Measurements from ENCODE around the gene KCNE1.
A peak's percentile ranks its signal among the peaks of the same experiment; 100 is the strongest.
"Not testable (repeated sequence)": the region's sequence is repeated elsewhere in the genome, so short reads cannot be mapped to it uniquely, and the experiment has no call there.

The KCNE1 gene

DNA sequence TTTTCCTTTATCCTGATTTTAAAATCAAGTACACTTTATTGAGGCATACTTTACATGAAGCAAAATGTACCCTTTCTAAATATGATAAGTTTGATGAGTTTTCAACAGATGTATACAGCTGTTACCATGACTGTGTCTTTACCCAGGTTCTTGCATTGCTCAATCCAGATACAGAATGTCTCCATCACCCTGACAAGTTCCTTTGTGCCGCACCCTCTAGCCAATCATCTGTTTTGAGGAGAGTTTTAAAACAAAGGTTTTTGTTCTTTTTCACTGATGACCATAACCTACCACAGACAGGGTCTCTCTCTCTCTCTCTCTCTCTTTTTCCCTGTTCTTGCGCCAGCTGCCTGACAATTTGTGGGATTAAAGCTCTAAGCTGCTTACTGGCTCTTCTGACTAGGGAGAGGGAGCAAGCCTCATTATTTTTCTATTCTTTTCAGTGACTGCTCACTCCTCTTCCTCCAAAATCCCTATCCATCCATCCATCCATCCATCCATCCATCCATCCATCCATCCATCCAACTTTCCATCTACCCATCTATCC is 1.2 kb upstream of the KCNE1 start:
- no peak for DNase-seq

DNA sequence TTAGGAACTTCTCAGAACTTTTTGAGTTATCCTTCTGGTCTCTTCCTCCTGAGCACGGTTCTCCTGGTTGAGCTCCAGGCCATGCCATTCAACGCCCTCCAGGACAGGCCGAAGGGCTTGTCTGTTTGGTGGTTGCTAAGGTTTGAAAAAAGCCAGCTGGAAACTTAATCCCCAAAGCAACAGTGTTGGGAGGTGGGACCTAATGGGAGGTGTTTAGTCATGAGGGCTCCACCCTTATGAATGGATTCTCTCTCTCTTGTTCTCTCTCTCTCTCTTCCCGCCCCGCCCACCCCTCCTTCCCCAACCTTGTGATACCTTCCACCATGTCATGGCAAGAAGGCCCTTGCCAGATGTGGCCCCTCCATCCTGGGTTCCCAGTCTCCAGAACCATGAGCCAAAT is 829 bp downstream of the KCNE1 start:
- no peak for DNase-seq

DNA sequence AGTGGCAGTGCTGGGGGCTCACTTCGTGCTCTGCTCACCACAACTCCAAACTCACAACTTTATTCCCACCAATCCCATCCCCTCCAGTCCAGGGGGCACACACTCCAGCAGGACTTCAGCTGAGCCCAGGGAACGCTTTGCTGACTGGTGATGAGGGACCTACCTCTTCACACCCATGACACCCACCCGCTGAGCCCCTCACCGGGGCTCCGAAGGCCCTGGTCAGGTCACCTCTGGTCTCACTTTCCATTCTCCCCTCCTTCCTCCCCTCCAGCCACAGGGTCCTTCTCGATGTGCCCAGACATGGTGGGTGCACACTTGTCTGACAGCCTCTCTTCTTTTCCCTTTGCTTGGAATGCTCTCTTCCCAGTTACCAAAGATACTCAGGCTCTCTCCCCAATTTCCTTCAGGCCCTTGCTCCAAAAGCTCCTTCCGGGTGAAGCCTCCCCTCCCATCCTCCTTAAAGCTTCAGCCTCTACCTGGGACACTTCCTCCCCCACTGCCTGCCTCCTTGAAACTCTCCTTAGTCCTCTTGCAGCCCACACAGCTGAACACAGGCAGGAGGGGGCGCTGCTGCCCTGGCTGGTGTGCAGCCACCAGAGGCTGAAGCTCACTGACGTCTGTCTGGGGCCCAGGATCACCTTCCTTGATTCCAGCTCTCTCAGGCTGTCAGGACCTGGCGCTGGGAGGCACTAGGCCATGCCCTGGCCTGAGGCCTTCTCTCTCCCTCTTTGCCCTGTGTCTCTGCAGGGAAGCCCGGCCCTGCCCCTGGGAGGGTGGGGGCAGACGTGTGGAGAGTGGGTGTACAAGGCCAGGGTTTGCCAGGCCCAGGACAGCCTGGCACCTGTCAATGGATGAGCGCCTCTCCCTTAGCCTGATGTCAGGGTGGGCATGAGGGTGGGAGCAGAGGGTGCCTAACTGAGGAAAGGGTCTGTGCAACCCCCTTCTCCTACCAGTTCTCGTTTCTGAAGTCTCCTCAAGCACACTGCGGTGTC is 1.6 kb downstream of the KCNE1 start:
- peak in 26 of 56 donors; percentile 3 to 70 (median 22) for DNase-seq

DNA sequence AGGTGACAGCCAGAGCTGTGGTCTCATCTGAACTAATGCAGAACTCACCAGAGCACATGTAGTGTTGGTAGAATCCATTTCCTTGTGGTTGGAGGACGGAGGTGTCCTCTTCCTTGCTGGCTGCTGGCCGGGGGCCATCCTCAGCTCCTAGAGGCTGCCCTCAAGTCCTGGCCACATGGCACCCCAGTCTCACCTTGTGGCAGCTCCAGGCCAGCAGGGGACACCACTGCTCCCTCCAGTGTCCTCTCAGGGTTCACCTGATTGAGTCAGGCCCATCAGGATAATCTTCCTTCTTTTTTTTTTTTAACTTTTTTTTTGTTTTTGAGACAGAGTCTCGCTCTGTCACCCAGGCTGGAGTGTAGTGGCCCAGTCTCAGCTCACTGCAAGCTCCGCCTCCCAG is 2.9 kb downstream of the KCNE1 start:
- DNase-seq, result no peak

DNA sequence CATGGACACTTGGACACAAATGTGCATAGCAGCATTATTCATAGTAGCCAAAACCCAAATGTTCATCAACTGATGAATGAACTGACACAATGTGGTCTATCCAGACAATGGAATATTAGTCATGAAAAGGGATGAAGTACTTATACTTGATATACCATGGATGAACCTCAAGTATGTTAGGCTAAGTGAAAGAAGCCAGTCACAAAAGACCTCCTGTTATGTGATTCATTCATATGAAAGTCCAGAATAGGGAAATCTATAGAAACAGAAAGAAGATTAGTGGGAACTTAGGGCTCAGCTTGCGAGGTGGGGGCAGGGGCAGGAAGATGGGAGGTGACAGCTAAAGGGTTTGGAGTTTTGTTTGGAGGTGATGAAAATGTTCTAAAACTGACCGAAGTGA is 7.4 kb downstream of the KCNE1 start:
- no peak for DNase-seq

DNA sequence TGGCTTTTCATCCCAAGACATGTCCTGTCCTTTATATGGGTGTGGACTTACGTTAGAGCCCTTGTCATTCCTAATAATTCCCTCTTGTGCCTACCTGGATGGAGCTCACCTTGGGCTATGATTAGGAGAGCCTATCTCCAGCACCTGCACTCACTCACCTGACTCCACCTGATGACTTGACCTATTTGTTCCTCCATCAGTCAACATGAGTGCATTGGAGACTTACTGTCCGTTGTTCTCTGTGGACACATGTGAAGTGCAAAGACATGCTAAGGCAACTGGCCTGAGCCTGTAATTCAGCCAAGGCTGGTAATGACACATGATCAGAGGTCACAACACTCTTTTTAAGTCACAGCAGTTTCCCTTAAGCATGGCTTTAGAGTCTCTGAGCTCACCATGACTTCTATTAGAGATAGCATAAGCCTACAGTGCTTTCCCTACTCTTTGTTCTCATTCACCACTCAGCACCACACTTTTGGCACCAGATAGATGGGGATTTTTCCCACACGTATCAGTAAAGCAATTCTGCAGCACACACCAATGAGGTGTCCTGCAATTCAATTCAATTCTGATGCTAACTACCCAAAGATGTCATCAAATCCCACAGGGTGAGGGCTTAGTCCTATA is 9.4 kb downstream of the KCNE1 start:
- DNase-seq, result no peak

DNA sequence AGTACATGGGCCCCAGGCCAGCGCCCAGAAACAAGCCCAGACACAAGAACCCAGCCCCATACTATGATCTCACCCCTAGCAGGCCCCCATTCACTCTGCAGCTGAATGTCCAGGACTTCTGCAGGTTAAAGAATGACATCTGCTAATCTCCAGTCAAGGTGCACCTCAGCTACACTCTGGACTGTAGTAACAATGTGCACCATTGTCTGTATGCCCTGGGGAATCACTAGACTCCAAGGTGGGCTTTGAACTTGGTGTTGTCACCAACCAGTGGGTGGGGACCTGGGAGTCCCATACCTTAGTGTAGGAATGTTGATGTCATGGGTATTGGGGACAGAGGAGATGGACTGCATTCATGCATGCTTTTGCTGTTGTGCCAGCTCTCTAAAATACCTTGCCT is 10.3 kb downstream of the KCNE1 start:
- no peak for DNase-seq

DNA sequence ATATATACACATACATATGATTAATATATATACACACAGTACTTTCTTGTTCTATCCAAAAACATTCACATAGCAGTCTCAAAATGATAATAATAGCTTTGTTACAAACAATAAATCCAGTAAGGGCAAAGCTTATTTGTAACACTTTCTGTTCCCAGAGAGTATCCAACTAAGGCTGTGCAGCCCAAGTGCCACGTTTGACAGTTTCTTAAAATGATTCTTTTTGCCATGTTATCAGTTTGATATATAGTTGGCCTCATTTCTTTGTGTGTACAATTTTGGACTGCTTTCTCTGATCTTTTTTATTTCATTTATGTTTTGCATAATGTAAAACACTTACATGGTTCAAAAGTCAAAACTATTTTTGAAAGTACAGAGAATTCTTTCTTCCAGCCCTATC is 11.8 kb downstream of the KCNE1 start:
- no peak for DNase-seq

DNA sequence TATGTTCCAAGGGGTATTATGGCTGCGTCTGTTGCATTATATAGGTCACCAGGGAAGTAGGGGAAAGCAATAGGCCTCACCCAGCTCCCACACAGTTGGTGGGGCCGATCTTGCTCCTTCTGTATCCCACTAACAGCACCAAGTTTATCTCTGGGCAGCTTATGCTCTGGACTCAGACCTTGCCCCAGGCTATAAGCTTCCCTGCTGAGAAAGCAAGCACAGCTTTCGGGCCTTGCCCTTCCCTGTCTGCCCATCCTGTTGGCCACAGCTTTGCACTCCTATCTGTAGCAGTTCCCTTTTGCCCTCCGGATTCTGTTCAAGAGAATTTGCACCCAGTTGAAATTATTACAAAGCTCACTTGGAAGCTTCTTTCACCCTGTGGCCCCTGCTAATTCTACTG is 12.9 kb downstream of the KCNE1 start:
- DNase-seq, result no peak

DNA sequence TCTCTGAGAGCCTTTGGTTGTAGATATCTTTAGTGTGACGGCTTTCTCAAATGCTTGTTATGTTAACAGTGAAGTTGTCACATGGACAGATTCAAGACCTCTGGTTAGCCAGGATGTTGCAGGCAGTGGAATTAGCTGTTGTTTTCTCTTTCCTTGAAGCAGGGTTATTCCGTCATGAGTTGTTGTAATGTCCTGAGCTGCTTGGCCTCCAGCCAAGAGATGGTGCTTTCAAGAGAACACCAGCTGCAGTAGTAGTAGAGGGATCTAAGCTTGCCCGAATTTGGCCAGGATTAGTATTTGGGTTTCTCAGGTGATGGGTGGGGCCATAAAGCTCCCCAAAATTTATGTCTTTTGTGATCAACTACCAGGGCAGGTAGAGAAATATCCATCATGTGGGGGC is 13.4 kb downstream of the KCNE1 start:
- DNase-seq, result no peak

DNA sequence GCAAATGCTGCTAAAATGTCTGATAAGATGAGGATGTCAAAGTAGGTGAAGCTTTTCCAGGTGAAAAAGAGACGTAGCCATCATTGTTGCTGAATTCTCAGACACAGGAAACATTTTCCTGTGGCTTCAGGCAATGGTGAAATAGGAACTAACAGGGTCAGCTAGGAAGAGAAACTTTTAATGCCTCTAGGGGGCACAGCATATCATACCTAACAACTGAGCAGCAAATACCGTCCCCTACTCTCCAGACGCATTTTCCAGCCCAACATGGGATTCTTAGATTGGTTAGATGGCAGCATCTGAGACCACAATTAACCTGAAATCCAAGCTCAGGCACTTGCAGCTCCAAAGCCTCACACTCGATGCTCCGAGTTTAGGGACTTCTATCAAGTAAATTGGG is 28.2 kb downstream of the KCNE1 start:
- DNase-seq, result not testable (repeated sequence)

DNA sequence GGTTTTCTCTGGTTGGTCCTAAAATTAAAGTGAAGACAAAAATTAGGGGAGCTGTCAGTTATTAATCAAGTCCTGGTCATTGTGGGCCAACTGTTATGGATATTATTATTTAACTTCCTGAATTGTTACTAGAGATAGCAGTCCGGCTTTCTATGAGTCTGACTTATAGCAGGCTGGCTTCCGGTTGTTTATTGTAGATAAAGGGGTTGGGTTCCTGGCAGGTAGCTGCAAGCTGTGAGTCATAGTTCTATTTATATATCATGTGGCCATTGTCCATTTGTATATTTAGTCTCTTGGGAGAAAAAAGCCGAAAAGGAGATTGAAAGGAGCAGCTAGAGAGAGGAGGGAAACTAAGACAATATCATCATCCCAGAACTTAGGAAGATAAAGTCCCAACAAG is 28.6 kb downstream of the KCNE1 start:
- not testable (repeated sequence) for DNase-seq

DNA sequence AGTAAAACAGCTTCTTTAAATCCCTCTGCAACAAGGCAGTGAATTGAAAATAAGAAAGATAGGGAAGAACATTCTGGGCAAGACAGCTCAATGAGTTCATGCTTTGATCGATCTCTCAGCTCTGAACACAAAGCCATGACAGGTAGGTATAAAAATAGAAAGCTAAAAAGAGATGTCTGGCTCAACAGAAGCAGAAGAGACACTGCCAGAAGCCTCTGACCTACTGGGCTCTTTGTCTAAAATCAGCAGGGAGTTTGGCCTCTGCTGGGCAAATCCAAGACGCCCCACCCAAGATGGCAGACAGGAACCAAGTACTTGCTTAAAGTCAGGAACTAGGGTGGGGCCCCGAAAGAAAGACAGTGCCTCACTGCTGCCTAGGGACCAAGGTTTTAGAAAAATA is 44.7 kb downstream of the KCNE1 start:
- not testable (repeated sequence) for DNase-seq

DNA sequence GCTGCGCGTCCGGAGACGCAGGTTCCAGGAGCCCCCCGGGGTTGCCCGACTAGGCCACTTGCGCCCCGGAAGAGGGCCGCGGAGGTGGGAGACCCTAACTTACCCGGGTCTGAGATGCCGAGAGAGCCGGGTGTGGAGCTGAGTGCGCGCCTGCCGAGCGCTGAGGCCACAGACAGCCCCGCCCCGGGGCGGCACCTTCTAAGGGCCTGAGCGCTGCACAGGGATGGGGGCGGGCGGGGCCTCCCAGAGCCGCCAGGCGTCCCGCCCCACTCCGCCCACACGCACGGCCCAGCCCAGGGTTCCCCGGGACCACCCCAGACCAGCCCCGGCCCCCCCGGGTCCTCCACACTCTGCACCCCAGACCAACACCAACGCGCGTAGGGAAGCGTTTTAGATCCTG is 52.6 kb downstream of the KCNE1 start:
- DNase-seq, result not testable (repeated sequence)

DNA sequence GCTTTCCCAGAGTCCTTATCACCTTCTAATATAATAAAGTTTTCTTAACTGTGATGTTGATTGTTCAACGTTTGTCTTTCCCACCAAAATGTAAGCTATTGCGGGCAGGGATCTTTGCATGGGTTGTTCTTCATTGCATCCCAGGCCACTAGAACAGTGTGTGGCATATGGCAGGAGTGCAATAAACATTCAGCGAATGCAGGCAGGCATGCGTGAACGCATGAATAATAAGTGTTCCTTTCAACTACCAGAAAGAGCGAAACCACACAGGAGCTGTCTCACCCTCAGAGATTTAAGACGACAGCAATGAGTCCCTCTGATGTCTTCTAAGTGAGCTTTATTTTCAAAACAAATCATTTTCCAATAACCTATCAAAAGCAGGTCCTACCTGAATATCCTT is 53.7 kb downstream of the KCNE1 start:
- DNase-seq, result not testable (repeated sequence)

DNA sequence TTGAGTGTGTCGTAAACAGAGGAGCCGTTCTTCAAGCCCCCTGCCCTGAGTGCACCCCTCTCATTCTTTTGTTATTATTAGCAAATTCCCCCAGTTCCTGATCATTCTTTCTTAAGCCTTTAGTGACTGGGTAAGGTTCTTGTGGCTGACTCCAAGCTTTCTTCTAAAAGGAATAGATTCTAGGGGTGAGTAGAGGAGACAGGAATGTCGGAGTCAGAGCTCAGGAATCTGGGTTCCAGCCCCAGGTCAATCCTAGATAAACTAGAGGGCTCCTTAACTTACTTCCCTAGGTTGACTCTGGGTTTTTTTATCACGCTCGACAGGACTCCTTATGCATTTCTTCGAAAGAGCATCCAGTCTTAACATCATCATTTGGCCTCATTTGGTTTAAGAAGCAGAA is 55.8 kb downstream of the KCNE1 start:
- not testable (repeated sequence) for DNase-seq

DNA sequence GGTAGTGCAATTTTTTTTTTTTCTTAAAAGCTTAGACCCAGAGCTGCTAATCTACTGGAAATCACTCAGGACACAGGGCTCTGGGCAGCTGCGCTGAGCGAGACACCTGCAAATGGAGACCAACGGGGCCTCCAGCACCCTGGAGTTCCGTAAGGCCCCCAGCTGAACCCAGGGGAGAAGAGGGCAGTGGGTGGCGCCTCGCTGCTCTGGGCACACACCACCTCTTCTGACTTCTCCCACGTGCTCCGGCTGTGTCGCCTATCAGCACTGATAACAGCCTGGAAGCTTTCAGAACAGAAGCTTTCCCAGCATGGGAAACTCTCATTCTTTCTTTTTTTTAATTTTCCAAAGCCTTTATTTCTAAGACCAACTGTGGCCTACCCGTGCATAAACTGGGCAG is 56.4 kb downstream of the KCNE1 start:
- not testable (repeated sequence) for DNase-seq

DNA sequence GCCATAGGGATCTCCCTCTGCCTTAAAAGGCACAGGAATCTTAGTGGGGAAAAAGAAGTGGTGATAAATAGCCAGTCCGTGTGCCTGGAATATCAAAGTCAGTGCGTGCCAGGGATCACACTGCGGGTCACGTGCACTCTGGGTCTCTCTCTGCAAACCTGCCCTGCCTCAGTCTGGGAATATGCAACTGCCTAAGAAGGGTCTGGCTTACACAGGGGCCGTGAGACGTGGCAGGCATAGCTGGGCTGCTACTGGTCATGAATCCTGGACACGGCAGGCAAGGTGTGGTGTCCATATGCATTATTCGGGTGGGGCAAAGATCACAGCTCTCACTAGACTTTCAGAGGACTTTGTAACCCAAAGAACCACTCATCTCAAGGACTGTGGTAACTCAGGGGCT is 65.0 kb downstream of the KCNE1 start:
- not testable (repeated sequence) for DNase-seq

DNA sequence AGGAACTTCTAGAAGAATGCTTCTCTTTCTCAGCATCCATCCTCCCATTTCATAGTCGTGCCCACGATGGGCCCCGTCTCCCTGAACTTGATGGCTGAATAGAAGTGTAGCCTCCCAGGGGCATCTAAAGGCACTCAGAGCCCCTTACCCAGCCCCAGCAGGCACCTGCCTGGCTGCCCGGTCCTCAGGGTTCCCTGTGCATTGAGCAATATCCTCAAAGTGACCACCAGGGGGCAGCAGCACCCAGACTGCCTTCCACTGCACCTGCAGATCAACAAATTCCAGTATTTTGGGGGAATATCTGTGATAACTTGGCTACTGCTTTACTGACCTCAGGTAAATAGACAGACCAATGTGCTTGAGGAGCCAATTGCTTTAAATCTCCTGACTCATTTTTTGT is 68.5 kb downstream of the KCNE1 start:
- DNase-seq, result not testable (repeated sequence)

DNA sequence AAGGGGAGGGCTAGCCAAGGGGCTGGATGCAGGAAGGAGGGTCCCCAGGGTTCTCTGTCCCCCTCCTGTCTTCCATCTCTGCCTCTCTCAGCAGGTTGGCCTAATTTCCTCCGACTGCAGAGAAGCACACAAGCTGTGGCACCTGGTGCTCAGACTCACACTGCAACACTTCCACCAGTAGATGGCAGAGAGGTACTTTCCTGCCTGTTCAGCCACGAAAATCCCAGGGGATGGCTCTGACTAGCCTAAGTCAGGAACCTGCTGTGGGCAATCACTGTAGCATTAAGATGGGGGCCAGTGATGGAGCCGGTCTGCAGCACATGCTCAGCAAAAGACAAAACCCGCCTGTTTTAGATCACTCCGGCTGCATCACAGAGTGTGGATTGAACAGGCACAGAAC is 82.3 kb downstream of the KCNE1 start:
- DNase-seq, result not testable (repeated sequence)

DNA sequence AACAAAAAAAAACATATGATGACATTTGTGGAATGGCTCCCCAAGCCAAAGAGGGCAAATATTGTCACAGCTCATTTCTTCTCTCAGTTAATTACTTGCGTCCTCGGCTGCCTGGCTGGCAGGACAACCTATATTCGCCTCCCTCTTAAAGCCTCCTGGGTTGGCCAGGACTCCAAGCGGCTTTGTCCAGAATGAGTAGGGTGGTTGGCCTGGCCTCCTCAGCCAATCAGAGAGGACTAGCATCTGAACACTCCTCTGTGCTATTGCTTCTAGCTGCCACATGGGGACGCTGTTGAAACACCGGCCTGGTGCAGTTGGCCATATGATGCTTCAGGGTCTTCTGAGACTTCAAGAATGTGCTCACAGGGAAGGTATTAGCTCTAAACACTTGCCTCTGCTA is 83.6 kb downstream of the KCNE1 start:
- DNase-seq, result not testable (repeated sequence)

DNA sequence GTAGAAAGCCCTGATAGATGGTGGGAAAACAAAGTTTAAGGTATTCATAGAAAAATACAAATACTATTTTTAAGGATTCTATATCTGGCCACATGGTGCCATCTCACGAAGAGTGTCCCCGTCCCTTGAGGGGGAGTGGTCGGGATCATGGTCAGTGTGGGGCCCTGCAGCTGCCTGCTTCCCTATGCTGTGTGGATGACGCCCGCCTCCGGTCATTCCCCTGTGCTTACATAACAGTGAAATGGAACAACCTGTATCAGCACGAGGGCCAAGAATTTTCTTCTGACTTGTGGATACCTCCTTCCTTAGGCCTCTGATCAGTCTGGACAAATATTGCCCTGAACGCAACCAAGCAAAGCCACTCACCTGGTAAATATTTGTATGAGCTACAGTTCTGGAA is 84.7 kb downstream of the KCNE1 start:
- not testable (repeated sequence) for DNase-seq

Data from amygdala (tissue), 56 donors.